ENCODE measurements around the gene ACOT2.
"Not testable (repeated sequence)": the region's sequence is repeated elsewhere in the genome, so short reads cannot be mapped to it uniquely, and the experiment has no call there.

The ACOT2 gene, protein sequence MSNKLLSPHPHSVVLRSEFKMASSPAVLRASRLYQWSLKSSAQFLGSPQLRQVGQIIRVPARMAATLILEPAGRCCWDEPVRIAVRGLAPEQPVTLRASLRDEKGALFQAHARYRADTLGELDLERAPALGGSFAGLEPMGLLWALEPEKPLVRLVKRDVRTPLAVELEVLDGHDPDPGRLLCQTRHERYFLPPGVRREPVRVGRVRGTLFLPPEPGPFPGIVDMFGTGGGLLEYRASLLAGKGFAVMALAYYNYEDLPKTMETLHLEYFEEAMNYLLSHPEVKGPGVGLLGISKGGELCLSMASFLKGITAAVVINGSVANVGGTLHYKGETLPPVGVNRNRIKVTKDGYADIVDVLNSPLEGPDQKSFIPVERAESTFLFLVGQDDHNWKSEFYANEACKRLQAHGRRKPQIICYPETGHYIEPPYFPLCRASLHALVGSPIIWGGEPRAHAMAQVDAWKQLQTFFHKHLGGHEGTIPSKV

DNA sequence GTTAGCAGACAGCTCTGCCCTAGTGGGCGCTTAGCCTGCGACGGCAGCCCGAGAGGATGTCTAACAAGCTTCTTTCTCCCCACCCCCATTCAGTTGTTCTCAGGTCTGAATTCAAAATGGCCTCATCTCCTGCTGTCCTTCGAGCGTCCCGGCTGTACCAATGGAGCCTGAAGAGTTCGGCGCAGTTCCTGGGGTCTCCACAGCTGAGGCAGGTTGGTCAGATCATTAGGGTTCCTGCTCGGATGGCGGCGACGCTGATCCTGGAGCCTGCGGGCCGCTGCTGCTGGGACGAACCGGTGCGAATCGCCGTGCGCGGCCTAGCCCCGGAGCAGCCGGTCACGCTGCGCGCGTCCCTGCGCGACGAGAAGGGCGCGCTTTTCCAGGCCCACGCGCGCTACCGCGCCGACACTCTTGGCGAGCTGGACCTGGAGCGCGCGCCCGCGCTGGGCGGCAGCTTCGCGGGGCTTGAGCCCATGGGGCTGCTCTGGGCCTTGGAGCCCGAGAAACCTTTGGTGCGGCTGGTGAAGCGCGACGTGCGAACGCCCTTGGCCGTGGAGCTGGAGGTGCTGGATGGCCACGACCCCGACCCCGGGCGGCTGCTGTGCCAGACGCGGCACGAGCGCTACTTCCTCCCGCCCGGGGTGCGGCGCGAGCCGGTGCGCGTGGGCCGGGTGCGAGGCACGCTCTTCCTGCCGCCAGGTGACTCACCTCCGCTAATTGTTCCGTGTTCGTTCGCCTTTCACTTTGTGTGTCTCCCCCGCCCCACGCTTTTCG is at the start of gene ACOT2:
Gene ACOT2, plus strand, starts transcription at position 29 of the 774 bp plus-strand sequence. Its CDS starts 28 bp downstream, at position 57.
- not testable (repeated sequence) for H3K36me3 ChIP-seq (ENCODE audit: control insufficient read depth in 1 of 2, insufficient read depth in 2 of 2, low read length in 2 of 2); H3K27me3 ChIP-seq (ENCODE audit: control insufficient read depth in 1 of 2, insufficient read depth in 2 of 2, low read length in 2 of 2); H3K9me3 ChIP-seq (ENCODE audit: control insufficient read depth in 1 of 2, low read length in 2 of 2)
- peaks cover 15 to 16% of the 10 kb centered on the region in 2 donors for H3K4me1 ChIP-seq (ENCODE audit: control insufficient read depth in 1 of 2, insufficient read depth in 2 of 2, low read length in 2 of 2)
- H3K9ac ChIP-seq (ENCODE audit: low read depth in 1 of 2, low read length in 2 of 2): peak within 1 kb of the TSS; percentile 74 to 89
- peak within 1 kb of the TSS; percentile 90 for H3K27ac ChIP-seq (ENCODE audit: low read depth, low read length)
- peak within 1 kb of the TSS; percentile 69 to 78 for H3K4me3 ChIP-seq (ENCODE audit: low read depth in 1 of 2, low read length in 2 of 2)

DNA sequence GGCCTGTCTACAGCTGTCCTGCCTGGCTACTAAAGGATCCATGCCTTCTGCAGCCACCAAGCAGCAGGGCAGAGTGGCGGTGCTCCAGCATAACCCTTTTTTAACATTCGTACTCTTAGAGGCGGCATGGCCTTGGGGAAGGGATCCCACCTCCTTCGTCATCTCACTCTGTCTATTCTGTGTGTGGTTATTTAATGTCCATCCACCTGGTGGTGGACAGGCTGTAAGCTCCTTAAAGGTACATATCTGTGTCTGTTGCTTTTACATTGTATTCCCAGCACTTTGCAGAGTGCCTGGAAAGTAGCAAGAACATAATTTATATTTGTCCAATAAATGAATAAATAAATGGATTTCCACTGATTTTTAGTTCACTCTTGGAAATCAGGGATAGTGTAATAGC is 47.8 kb upstream of the ACOT2 start:
- H3K4me3 ChIP-seq (ENCODE audit: low read depth in 1 of 2, low read length in 2 of 2): no peak overlapping the region
- no peaks in the 10 kb centered on the region for H3K4me1 ChIP-seq (ENCODE audit: control insufficient read depth in 1 of 2, insufficient read depth in 2 of 2, low read length in 2 of 2)
- no peaks in the 10 kb centered on the region for H3K9me3 ChIP-seq (ENCODE audit: control insufficient read depth in 1 of 2, low read length in 2 of 2)
- H3K36me3 ChIP-seq (ENCODE audit: control insufficient read depth in 1 of 2, insufficient read depth in 2 of 2, low read length in 2 of 2): no peaks in the 10 kb centered on the region
- H3K27ac ChIP-seq (ENCODE audit: low read depth, low read length): no peak overlapping the region
- H3K27me3 ChIP-seq (ENCODE audit: control insufficient read depth in 1 of 2, insufficient read depth in 2 of 2, low read length in 2 of 2): no peaks in the 10 kb centered on the region
- H3K9ac ChIP-seq (ENCODE audit: low read depth in 1 of 2, low read length in 2 of 2): no peak overlapping the region

DNA sequence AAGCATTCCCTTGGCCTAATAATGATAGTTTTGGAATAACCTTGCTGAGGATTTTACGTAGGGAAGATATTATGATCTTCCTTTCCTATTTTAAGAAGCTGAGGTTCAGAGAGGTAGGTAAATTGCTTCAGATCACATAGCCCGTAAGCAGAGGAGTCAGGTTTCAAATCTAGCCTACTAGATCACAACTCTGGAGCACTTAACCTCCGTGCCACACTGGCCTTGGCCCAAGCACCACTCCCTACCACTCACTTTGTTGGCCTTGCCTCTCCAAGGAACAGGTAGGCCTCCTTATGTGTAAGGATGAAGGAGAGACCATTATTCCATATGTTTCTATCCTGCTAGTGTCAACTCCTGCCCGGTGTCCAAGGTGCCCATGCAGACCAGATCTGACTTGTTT is 44.5 kb upstream of the ACOT2 start:
- Histone ChIP-seq H3K9ac (ENCODE audit: low read depth in 1 of 2, low read length in 2 of 2) (no peak overlapping the region), H3K4me3 (ENCODE audit: low read depth in 1 of 2, low read length in 2 of 2) (no peak overlapping the region), H3K27me3 (ENCODE audit: control insufficient read depth in 1 of 2, insufficient read depth in 2 of 2, low read length in 2 of 2) (no peaks in the 10 kb centered on the region), H3K9me3 (ENCODE audit: control insufficient read depth in 1 of 2, low read length in 2 of 2) (no peaks in the 10 kb centered on the region), H3K27ac (ENCODE audit: low read depth, low read length) (no peak overlapping the region), H3K36me3 (ENCODE audit: control insufficient read depth in 1 of 2, insufficient read depth in 2 of 2, low read length in 2 of 2) (no peaks in the 10 kb centered on the region), H3K4me1 (ENCODE audit: control insufficient read depth in 1 of 2, insufficient read depth in 2 of 2, low read length in 2 of 2) (no peaks in the 10 kb centered on the region)

DNA sequence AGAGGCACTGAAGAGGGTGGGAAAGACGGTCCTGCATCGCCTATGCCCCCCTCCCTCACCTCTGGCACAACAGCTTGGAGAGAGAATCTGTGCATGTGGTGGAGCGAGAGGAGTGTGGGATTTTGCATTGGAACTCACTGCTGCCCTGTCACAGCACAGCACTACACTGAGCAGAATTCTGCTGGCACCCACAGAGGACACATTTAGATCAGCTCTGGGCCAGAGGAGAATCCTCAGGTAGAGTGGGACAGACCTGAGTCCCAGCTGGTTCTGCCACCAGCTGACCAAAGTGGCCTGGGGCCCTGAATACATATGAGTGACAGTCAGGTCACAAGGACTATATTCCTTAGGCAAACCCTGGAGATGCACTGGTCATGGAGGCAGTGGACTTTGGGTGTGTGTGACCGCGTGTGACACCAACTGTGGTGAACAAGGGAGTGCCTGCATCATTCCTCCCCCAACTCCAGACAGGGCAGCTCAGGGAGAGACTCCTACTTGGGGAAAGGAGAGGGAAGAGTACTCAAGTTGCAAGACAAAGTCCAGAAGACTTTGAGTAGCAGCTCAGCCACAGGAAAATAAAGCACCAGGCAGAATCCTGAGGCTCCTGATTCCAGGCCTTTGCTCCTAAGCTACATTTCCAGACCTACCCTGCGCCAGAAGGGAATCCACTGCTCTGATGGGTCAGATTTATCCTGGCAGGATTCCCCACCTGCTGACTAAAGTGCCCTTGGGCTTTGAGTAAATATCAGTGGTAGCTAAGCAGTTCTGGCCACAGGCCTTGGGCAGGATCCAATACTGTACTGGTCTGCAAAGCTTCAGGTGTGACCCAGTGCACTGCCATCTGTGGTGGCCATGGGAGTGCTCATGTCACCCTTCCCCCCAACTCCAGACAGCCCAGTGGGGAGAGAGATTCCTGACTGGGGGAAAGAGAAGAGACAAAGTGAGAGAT is 42.7 kb upstream of the ACOT2 start:
- no peaks in the 10 kb centered on the region for H3K4me1 ChIP-seq (ENCODE audit: control insufficient read depth in 1 of 2, insufficient read depth in 2 of 2, low read length in 2 of 2)
- no peak overlapping the region for H3K4me3 ChIP-seq (ENCODE audit: low read depth in 1 of 2, low read length in 2 of 2)
- H3K27me3 ChIP-seq (ENCODE audit: control insufficient read depth in 1 of 2, insufficient read depth in 2 of 2, low read length in 2 of 2): no peaks in the 10 kb centered on the region
- no peaks in the 10 kb centered on the region for H3K36me3 ChIP-seq (ENCODE audit: control insufficient read depth in 1 of 2, insufficient read depth in 2 of 2, low read length in 2 of 2)
- H3K27ac ChIP-seq (ENCODE audit: low read depth, low read length): no peak overlapping the region
- no peaks in the 10 kb centered on the region for H3K9me3 ChIP-seq (ENCODE audit: control insufficient read depth in 1 of 2, low read length in 2 of 2)
- no peak overlapping the region for H3K9ac ChIP-seq (ENCODE audit: low read depth in 1 of 2, low read length in 2 of 2)

DNA sequence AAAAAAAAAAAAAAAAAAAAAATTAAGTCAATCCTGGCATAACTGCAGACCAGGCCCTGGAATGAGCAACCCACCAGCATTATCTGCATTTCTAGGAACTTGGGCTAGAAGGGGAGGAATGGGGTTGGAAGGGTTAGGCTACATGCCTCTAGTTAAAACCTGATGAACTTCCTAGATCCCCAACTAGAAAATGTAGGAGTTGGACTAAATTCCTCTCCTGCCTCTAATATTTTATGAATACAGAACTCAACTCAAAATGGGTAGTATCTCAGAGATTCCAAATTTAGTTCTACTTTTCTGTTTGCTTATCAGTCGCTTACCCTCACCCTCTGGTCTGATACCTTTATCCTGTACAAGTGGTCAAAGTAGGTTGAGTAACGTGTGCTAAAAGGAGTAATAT is 39.7 kb upstream of the ACOT2 start:
- H3K4me1 ChIP-seq (ENCODE audit: control insufficient read depth in 1 of 2, insufficient read depth in 2 of 2, low read length in 2 of 2); H3K9ac ChIP-seq (ENCODE audit: low read depth in 1 of 2, low read length in 2 of 2); H3K4me3 ChIP-seq (ENCODE audit: low read depth in 1 of 2, low read length in 2 of 2); H3K9me3 ChIP-seq (ENCODE audit: control insufficient read depth in 1 of 2, low read length in 2 of 2); H3K27ac ChIP-seq (ENCODE audit: low read depth, low read length); H3K27me3 ChIP-seq (ENCODE audit: control insufficient read depth in 1 of 2, insufficient read depth in 2 of 2, low read length in 2 of 2); H3K36me3 ChIP-seq (ENCODE audit: control insufficient read depth in 1 of 2, insufficient read depth in 2 of 2, low read length in 2 of 2): not testable (repeated sequence)

DNA sequence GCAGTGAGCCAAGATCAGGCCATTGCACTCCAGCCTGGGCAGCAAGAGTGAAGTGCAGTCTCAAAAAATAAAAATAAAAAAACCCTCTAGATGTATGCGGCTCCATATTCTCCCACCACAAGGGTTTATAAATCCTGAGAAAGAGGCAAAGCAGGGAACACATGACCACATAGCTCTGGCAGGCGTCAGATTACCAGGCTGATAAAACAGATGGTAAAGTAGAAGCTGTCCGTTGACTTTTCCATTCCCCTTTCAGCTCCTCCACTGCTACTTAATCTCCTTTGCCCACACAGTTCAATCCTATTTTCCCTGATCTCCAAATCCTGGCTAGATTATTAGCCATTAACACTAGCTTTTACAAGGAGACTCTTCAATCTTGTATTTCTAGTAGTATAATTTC is 37.0 kb upstream of the ACOT2 start:
- H3K9me3 ChIP-seq (ENCODE audit: control insufficient read depth in 1 of 2, low read length in 2 of 2); H3K4me1 ChIP-seq (ENCODE audit: control insufficient read depth in 1 of 2, insufficient read depth in 2 of 2, low read length in 2 of 2); H3K4me3 ChIP-seq (ENCODE audit: low read depth in 1 of 2, low read length in 2 of 2); H3K36me3 ChIP-seq (ENCODE audit: control insufficient read depth in 1 of 2, insufficient read depth in 2 of 2, low read length in 2 of 2); H3K27ac ChIP-seq (ENCODE audit: low read depth, low read length); H3K27me3 ChIP-seq (ENCODE audit: control insufficient read depth in 1 of 2, insufficient read depth in 2 of 2, low read length in 2 of 2); H3K9ac ChIP-seq (ENCODE audit: low read depth in 1 of 2, low read length in 2 of 2): not testable (repeated sequence)

DNA sequence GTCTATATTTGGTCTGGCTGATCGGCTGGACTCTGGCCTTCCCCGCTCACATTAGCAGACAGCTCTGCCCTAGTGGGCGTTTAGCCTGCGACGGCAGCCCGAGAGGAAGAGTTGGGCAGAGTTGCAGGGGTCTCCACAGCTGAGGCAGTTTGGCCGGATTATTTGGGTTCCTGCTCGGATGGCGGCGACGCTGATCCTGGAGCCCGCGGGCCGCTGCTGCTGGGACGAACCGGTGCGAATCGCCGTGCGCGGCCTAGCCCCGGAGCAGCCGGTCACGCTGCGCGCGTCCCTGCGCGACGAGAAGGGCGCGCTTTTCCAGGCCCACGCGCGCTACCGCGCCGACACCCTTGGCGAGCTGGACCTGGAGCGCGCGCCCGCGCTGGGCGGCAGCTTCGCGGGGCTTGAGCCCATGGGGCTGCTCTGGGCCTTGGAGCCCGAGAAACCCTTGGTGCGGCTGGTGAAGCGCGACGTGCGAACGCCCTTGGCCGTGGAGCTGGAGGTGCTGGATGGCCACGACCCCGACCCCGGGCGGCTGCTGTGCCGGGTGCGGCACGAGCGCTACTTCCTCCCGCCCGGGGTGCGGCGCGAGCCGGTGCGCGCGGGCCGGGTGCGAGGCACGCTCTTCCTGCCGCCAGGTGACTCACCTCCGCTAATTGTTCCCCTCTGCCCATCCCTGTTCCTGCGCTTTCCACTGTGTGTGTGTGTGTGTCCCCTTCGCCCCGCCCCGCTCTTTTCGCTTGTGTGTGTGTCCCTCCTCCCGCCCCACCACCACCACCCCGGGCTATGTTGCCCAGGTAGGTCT is 31.6 kb upstream of the ACOT2 start:
- peak overlapping the region in 1 of 2 donors; percentile 65 for H3K4me3 ChIP-seq (ENCODE audit: low read depth in 1 of 2, low read length in 2 of 2)
- H3K9ac ChIP-seq (ENCODE audit: low read depth in 1 of 2, low read length in 2 of 2): peak overlapping the region in 1 of 2 donors; percentile 84
- not testable (repeated sequence) for H3K4me1 ChIP-seq (ENCODE audit: control insufficient read depth in 1 of 2, insufficient read depth in 2 of 2, low read length in 2 of 2); H3K9me3 ChIP-seq (ENCODE audit: control insufficient read depth in 1 of 2, low read length in 2 of 2); H3K27ac ChIP-seq (ENCODE audit: low read depth, low read length); H3K36me3 ChIP-seq (ENCODE audit: control insufficient read depth in 1 of 2, insufficient read depth in 2 of 2, low read length in 2 of 2); H3K27me3 ChIP-seq (ENCODE audit: control insufficient read depth in 1 of 2, insufficient read depth in 2 of 2, low read length in 2 of 2)

DNA sequence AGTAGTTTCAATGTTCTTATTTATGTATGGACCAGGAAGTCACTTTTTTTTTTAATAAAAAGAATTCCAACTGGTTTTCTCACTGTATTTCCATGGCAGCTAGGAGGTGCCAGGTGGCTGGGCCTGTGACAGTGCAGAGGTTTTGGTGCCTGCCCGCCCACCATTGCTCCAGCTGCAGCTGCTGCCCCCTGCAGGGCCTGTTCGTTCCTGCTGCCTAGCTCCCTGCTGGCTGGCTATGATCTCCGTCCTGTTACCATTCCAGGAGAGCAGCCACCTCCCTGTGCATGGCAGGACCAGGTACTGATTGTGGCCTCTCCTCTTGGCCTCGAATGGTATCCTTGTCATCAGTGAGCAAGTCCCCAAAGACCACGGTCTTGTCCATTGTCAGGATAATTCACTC is 30.0 kb upstream of the ACOT2 start:
- not testable (repeated sequence) for H3K27ac ChIP-seq (ENCODE audit: low read depth, low read length); H3K9me3 ChIP-seq (ENCODE audit: control insufficient read depth in 1 of 2, low read length in 2 of 2); H3K36me3 ChIP-seq (ENCODE audit: control insufficient read depth in 1 of 2, insufficient read depth in 2 of 2, low read length in 2 of 2); H3K9ac ChIP-seq (ENCODE audit: low read depth in 1 of 2, low read length in 2 of 2); H3K27me3 ChIP-seq (ENCODE audit: control insufficient read depth in 1 of 2, insufficient read depth in 2 of 2, low read length in 2 of 2); H3K4me3 ChIP-seq (ENCODE audit: low read depth in 1 of 2, low read length in 2 of 2); H3K4me1 ChIP-seq (ENCODE audit: control insufficient read depth in 1 of 2, insufficient read depth in 2 of 2, low read length in 2 of 2)

DNA sequence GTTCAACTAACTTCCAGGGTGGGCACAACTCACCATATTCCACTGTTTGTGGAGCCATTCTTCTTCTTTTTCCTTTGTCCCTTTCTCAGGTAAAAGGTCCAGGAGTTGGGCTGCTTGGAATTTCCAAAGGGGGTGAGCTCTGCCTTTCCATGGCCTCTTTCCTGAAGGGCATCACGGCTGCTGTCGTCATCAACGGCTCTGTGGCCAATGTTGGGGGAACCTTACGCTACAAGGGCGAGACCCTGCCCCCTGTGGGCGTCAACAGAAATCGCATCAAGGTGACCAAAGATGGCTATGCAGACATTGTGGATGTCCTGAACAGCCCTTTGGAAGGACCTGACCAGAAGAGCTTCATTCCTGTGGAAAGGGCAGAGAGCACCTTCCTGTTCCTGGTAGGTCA is 26.1 kb upstream of the ACOT2 start:
- not testable (repeated sequence) for H3K4me3 ChIP-seq (ENCODE audit: low read depth in 1 of 2, low read length in 2 of 2); H3K27ac ChIP-seq (ENCODE audit: low read depth, low read length); H3K9ac ChIP-seq (ENCODE audit: low read depth in 1 of 2, low read length in 2 of 2); H3K27me3 ChIP-seq (ENCODE audit: control insufficient read depth in 1 of 2, insufficient read depth in 2 of 2, low read length in 2 of 2); H3K9me3 ChIP-seq (ENCODE audit: control insufficient read depth in 1 of 2, low read length in 2 of 2); H3K36me3 ChIP-seq (ENCODE audit: control insufficient read depth in 1 of 2, insufficient read depth in 2 of 2, low read length in 2 of 2); H3K4me1 ChIP-seq (ENCODE audit: control insufficient read depth in 1 of 2, insufficient read depth in 2 of 2, low read length in 2 of 2)

Measured in duodenal mucosa (tissue), 2 donors.